OCI-M1 (cell line): ENCODE measurements around the gene ARHGAP30.
"Not testable (repeated sequence)": the region's sequence is repeated elsewhere in the genome, so short reads cannot be mapped to it uniquely, and the experiment has no call there.

Source experiments
- DNase-seq: peaks from one replicate; lab custom pipeline; 2025; lab: John Stamatoyannopoulos, UW

The ARHGAP30 gene

GRCh38 chr1:161068306-161069234, 1.1 kb downstream of the ARHGAP30 start:
- peak; percentile 83 for DNase-seq

- DNase-seq, result no peak
Observed at GRCh38 chr1:161066694-161067093, 3.0 kb downstream of the ARHGAP30 start.

GRCh38 chr1:161065681-161066080, 4.0 kb downstream of the ARHGAP30 start:
- DNase-seq, result not testable (repeated sequence)

GRCh38 chr1:161063936-161064335, 5.8 kb downstream of the ARHGAP30 start:
- DNase-seq, result not testable (repeated sequence)

- no peak for DNase-seq
Observed at GRCh38 chr1:161061419-161061818, 8.3 kb downstream of the ARHGAP30 start.

- no peak for DNase-seq
Observed at GRCh38 chr1:161059293-161059692, 10.4 kb downstream of the ARHGAP30 start.

- DNase-seq, result no peak
Observed at GRCh38 chr1:161054805-161055204, 14.9 kb downstream of the ARHGAP30 start.

- no peak for DNase-seq
Observed at GRCh38 chr1:161054232-161054631, 15.5 kb downstream of the ARHGAP30 start.

GRCh38 chr1:161052899-161053298, 16.8 kb downstream of the ARHGAP30 start:
- no peak for DNase-seq

GRCh38 chr1:161051219-161051618, 18.5 kb downstream of the ARHGAP30 start:
- DNase-seq, result no peak

GRCh38 chr1:161048949-161049722, 20.6 kb downstream of the ARHGAP30 start:
- DNase-seq, result no peak

- DNase-seq, result no peak
Observed at GRCh38 chr1:161047436-161048420, 22.0 kb downstream of the ARHGAP30 start.

- peak; percentile 55 for DNase-seq
Observed at GRCh38 chr1:161046605-161047228, 23.0 kb downstream of the ARHGAP30 start.

GRCh38 chr1:161045736-161046604, 23.7 kb downstream of the ARHGAP30 start, which contains the start of gene USF1:
Gene USF1 (minus strand): TSS chr1:161045977. CDS start chr1:161043275, 2,702 bp downstream.
- DNase-seq, result peak; percentile 98

- DNase-seq, result peak; percentile 96
Observed at GRCh38 chr1:161044908-161045735, 24.6 kb downstream of the ARHGAP30 start.

GRCh38 chr1:161044535-161044907, 25.2 kb downstream of the ARHGAP30 start:
- DNase-seq, result no peak

GRCh38 chr1:161039546-161039945, 30.1 kb downstream of the ARHGAP30 start:
- no peak for DNase-seq

GRCh38 chr1:161039154-161039545, 30.5 kb downstream of the ARHGAP30 start:
- no peak for DNase-seq

- DNase-seq, result no peak
Observed at GRCh38 chr1:161038523-161039153, 31.1 kb downstream of the ARHGAP30 start, which contains the start of gene TSTD1. Gene TSTD1 (minus strand): TSS chr1:161038964. CDS start chr1:161038889, 75 bp downstream.
